ENCODE results near the gene CD302.

Gene CD302

DNA sequence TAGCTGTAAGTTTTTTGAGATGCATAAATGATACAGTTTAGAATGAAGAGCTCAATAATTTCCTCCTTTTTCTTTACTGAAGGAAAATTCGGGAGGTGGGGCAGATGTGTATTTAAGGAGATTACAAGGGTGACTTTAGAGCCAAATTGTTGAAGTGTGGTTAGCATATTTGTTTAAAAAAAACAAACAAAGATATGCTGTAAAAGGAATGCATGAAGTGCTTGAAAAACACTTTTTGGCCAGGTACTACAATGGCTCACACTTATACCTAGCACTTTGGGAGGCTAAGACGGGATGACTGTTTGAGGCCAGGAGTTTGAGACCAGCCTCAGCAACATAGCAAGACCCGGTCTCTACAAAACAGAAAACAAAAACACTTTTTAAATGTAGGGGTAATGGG lies 38.4 kb downstream of the CD302 start:
- TF ChIP-seq, protein P1, sequence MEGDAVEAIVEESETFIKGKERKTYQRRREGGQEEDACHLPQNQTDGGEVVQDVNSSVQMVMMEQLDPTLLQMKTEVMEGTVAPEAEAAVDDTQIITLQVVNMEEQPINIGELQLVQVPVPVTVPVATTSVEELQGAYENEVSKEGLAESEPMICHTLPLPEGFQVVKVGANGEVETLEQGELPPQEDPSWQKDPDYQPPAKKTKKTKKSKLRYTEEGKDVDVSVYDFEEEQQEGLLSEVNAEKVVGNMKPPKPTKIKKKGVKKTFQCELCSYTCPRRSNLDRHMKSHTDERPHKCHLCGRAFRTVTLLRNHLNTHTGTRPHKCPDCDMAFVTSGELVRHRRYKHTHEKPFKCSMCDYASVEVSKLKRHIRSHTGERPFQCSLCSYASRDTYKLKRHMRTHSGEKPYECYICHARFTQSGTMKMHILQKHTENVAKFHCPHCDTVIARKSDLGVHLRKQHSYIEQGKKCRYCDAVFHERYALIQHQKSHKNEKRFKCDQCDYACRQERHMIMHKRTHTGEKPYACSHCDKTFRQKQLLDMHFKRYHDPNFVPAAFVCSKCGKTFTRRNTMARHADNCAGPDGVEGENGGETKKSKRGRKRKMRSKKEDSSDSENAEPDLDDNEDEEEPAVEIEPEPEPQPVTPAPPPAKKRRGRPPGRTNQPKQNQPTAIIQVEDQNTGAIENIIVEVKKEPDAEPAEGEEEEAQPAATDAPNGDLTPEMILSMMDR (IDR thresholded peaks at IDR 0.05; ENCODE audit: low read depth, low read length, missing control alignments): no peak
- DNase-seq (ENCODE audit: low read depth): no peak
- in situ Hi-C loops (cut with HindIII; ENCODE audit: low sequenced_read_pairs): no loop called here
- no peak overlapping the region for H3K4me3 ChIP-seq (ENCODE audit: low read depth, low read length)

DNA sequence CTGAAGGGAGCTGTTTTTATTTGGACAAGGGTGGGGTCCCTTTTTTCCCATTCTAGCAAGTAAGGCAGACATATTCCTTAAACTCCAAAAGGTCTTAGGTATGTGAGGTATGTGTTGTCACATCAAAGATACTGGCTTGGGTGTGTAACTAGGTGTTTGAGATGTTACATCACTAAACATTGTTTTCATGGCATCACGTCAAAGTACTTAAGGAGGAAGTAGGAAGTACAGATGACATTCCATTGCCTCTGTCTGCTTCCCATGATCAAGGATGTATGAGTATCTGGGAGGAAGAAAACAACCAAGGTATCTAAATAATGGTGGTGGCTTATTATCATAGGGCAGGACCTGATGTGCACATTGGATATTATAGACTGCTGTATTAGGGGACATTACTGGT lies 39.3 kb downstream of the CD302 start:
- TF ChIP-seq, protein P1 (IDR thresholded peaks at IDR 0.05; ENCODE audit: low read depth, low read length, missing control alignments): no peak
- in situ Hi-C loops (cut with HindIII; ENCODE audit: low sequenced_read_pairs): no loop called here
- DNase-seq (ENCODE audit: low read depth): no peak

DNA sequence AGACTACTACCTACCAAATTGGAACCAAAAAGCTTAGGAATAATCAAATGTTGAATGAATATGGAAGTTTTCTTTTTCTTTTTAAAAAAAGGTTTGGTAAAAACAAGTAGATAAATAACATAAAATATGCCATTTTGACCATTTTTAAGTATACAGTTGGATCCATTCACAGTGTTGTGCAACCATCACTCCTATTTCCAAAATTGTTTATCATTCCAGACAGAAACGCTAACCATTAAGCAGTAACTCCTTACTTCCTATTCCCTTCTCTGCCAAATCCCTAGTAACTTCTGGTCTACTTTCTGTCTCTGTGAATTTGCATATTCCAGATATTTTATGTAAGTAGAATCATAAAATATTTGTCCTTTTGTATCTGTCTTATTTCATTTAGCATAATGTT lies 39.8 kb downstream of the CD302 start:
- in situ Hi-C loops (cut with HindIII; ENCODE audit: low sequenced_read_pairs): no loop called here
- H3K4me3 ChIP-seq (ENCODE audit: low read depth, low read length): no peak overlapping the region
- DNase-seq (ENCODE audit: low read depth): no peak
- TF ChIP-seq, protein P1 (IDR thresholded peaks at IDR 0.05; ENCODE audit: low read depth, low read length, missing control alignments): no peak

More for the DNA sequence above, 39.3 kb downstream of the CD302 start:
- no peak overlapping the region for H3K4me3 ChIP-seq (ENCODE audit: low read depth, low read length)

DNA sequence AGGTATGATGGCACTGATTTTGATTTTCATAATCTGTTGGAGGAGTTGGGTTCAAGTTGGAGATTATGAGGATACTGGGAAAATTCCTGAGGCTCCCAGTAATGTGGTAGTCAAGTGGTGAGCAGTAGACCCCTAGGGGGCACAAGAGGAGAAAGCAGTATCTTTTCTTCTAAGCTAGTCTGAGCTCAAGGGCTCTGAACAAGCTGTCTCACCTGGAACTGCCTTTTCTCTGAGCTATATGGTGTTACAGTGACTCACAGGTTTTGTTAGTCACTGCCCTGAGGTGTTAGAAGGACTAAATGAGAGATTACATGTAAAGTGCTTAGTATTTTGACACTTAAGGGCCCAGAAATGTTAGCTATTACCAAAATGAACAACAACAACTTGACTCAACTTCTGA lies 42.2 kb downstream of the CD302 start:
- in situ Hi-C loops (cut with HindIII; ENCODE audit: low sequenced_read_pairs): no loop called here
- no peak overlapping the region for H3K4me3 ChIP-seq (ENCODE audit: low read depth, low read length)
- no peak for DNase-seq (ENCODE audit: low read depth)
- TF ChIP-seq, protein P1 (IDR thresholded peaks at IDR 0.05; ENCODE audit: low read depth, low read length, missing control alignments): peak; percentile 41

DNA sequence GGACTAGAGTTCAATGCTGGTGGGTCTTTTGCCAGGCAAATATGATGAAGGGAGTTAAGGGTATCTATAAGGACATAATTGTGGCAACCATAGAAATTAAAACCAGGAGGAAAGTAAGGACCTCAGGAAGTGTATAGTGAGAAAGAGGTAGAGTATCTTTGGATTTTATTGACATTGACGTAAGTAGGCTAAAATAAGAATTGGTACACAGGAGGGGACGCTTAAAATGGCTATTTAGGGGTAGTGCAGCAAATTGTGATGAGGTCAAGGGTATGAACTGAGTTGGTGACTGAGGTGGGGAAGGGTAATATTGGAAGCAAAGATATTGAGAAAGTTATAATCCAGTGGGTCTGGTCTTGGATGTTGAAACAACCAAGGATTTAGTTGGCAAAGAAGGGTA lies 43.0 kb downstream of the CD302 start:
- in situ Hi-C loops (cut with HindIII; ENCODE audit: low sequenced_read_pairs): no loop called here
- no peak overlapping the region for H3K4me3 ChIP-seq (ENCODE audit: low read depth, low read length)
- TF ChIP-seq, protein P1 (IDR thresholded peaks at IDR 0.05; ENCODE audit: low read depth, low read length, missing control alignments): no peak
- DNase-seq (ENCODE audit: low read depth): no peak

DNA sequence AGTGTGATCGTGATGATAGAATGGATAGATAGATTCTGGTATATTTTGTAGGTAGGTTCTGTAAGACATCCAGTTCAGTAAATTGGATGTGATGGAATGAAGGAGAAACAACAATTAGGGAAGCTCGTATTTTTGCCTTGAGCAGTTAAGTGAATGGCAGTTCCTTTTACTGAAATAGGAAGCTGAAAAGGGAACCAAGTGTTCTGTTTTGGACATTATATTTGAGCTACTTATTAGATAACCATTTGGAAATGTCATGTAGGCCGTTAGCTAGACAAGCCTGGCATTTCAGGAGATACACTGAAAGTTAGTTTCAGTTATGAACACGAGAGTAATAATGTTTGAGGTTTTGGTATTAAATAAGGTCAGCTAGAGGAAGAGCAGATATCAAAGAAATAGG lies 44.2 kb downstream of the CD302 start:
- no peak overlapping the region for H3K4me3 ChIP-seq (ENCODE audit: low read depth, low read length)
- in situ Hi-C loops (cut with HindIII; ENCODE audit: low sequenced_read_pairs): no loop called here
- TF ChIP-seq, protein P1 (IDR thresholded peaks at IDR 0.05; ENCODE audit: low read depth, low read length, missing control alignments): no peak
- no peak for DNase-seq (ENCODE audit: low read depth)

DNA sequence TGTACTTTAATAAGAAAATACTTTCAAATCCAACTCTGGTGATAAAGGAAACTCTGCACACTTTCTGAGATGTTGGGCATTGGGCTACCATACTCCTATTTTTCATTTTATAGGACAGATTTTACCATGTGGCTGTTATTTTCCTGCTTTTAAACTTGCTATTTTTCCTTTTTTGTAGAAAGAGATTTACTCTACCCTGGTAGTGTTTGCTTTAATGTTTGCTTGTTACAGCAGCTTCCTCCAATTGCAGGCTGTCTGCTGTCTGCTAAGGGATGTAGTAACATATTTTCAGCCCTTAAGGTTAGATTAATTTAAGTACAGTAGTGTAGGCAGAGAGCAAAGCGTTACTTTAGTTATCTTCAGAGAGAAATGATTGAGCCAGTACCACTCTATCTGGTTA lies 47.1 kb downstream of the CD302 start:
- no peak overlapping the region for H3K4me3 ChIP-seq (ENCODE audit: low read depth, low read length)
- DNase-seq (ENCODE audit: low read depth): no peak
- TF ChIP-seq, protein P1 (IDR thresholded peaks at IDR 0.05; ENCODE audit: low read depth, low read length, missing control alignments): no peak
- in situ Hi-C loops (cut with HindIII; ENCODE audit: low sequenced_read_pairs): no loop called here

All from astrocyte of the cerebellum (primary cell).